Brain microvascular endothelial cell (primary cell): ENCODE results near the gene C11orf98.

Source experiments
- DNase-seq: peaks from one replicate; pipeline ENCODE4 v3.0.0-alpha.2; 2020
- H3K27ac ChIP-seq: fragments of 250-450 bp; sonication (Bioruptor Pico); 2 replicates; pipeline ENCODE4 v1.5.1; 2020; ENCODE audit warnings: mild to moderate bottlenecking, moderate library complexity
- H3K27me3 ChIP-seq: fragments of 250-450 bp; sonication (Bioruptor Pico); replicated peaks from 2 replicates; pipeline ENCODE4 v1.5.1; 2020; ENCODE audit warnings: mild to moderate bottlenecking
- H3K36me3 ChIP-seq: fragments of 250-450 bp; sonication (Bioruptor Pico); replicated peaks from 2 replicates; pipeline ENCODE4 v1.5.1; 2020; ENCODE audit warnings: mild to moderate bottlenecking
- H3K4me3 ChIP-seq: 2 replicates; pipeline ENCODE4 v1.5.1; 2011; ENCODE audit warnings: low read depth, mild to moderate bottlenecking, control low read depth, low read length, moderate library complexity
- CTCF ChIP-seq: IDR thresholded peaks from 2 replicates; pipeline ENCODE4 v1.5.1; 2011; ENCODE audit warnings: low read depth, mild to moderate bottlenecking, moderate library complexity, low read length, control low read depth, inconsistent platforms; ENCODE audit errors: missing control alignments
- in situ Hi-C: cut with HindIII; loops from 2 replicates; pipeline ENCODE4 v1.10.0; 2017; ENCODE audit warnings: low sequenced_read_pairs, low pct_ligation_motif_present

C11orf98 gene

GRCh38 chr11:62689421-62690183, 24.6 kb upstream of the C11orf98 start, which contains the start of gene LRRN4CL:
LRRN4CL (minus strand) TSS chr11:62689530; CDS start chr11:62688508, 1,022 bp downstream.
- Histone ChIP-seq H3K4me3 (no peak within 1 kb of the TSS), H3K27me3 (no peaks in the 10 kb centered on the region), H3K27ac (no peak within 1 kb of the TSS), H3K36me3 (peaks cover 31% of the 10 kb centered on the region)
- in situ Hi-C loops: no loop called here
- TF ChIP-seq CTCF: no peak
- peak; percentile 37 for DNase-seq

- H3K4me3 ChIP-seq: no peak overlapping the region
- no peak for DNase-seq
- H3K27me3 ChIP-seq: no peaks in the 10 kb centered on the region
- H3K36me3 ChIP-seq: peaks cover 28% of the 10 kb centered on the region
- no peak for TF ChIP-seq CTCF
- H3K27ac ChIP-seq: no peak overlapping the region
- in situ Hi-C loops: no loop called here
These were observed 23.5 kb upstream of the C11orf98 start for GRCh38 chr11:62688491-62688890.

- in situ Hi-C loops: no loop called here
- Histone ChIP-seq H3K27me3 (no peaks in the 10 kb centered on the region), H3K27ac (no peak overlapping the region), H3K36me3 (peaks cover 21% of the 10 kb centered on the region), H3K4me3 (peak overlapping the region; percentile 22)
- DNase-seq: no peak
- TF ChIP-seq CTCF: no peak
These were observed 22.7 kb upstream of the C11orf98 start for GRCh38 chr11:62687508-62688396.

- no peaks in the 10 kb centered on the region for H3K36me3 ChIP-seq
- no peak for TF ChIP-seq CTCF
- no peak for DNase-seq
- H3K4me3 ChIP-seq: no peak overlapping the region
- no peak overlapping the region for H3K27ac ChIP-seq
- in situ Hi-C loops: no loop called here
- H3K27me3 ChIP-seq: no peaks in the 10 kb centered on the region
These were observed 17.5 kb upstream of the C11orf98 start for GRCh38 chr11:62682518-62682917.

GRCh38 chr11:62680825-62681240, 15.8 kb upstream of the C11orf98 start:
- in situ Hi-C loops: no loop called here
- TF ChIP-seq CTCF: peak; percentile 71
- Histone ChIP-seq H3K27me3 (no peaks in the 10 kb centered on the region), H3K4me3 (no peak overlapping the region), H3K27ac (no peak overlapping the region), H3K36me3 (peaks cover 10% of the 10 kb centered on the region)
- DNase-seq: peak; percentile 62
